Suprapubic skin (tissue), 4 donors: Measurements from ENCODE around the gene PKP3. TPM values are rescaled to one million over a fixed set of nuclear protein-coding genes. Genes with fewer than 3 reads are reported as not detected.
"Not testable (repeated sequence)": the region's sequence is repeated elsewhere in the genome, so short reads cannot be mapped to it uniquely, and the experiment has no call there.

Experiments used
- DNase-seq, 2 donors: peaks; one replicate each; pipeline ENCODE4 v3.0.0-alpha.2; 2019; ENCODE audit warnings: low spot score in 2 of 2
- H3K27ac ChIP-seq: fragments of 200-600 bp; sonication (generic); one replicate; pipeline ENCODE4 v1.5.1; 2019
- H3K27me3 ChIP-seq: fragments of 200-600 bp; sonication (generic); one replicate; pipeline ENCODE4 v1.5.1; 2019
- H3K36me3 ChIP-seq: fragments of 200-600 bp; sonication (generic); one replicate; pipeline ENCODE4 v1.5.1; 2019
- H3K4me1 ChIP-seq: fragments of 200-600 bp; sonication (generic); one replicate; pipeline ENCODE4 v1.5.1; 2019
- H3K4me3 ChIP-seq: fragments of 200-600 bp; sonication (generic); one replicate; pipeline ENCODE4 v1.5.1; 2019; ENCODE audit warnings: mild to moderate bottlenecking
- H3K9me3 ChIP-seq: fragments of 200-600 bp; sonication (generic); one replicate; pipeline ENCODE4 v1.5.1; 2019
- EP300 ChIP-seq: sonication (generic); formaldehyde crosslinking; IDR thresholded peaks from one replicate; pipeline ENCODE4 v1.6.1; 2017; ENCODE audit warnings: antibody characterized with exemption
- POLR2A ChIP-seq, 2 donors: fragments of 450-650 bp; IDR thresholded peaks; one replicate each; pipeline ENCODE4 v1.6.1; 2017; ENCODE audit warnings: antibody characterized with exemption in 2 of 2, mild to moderate bottlenecking in 2 of 2, moderate library complexity in 2 of 2
- POLR2AphosphoS5 ChIP-seq, 3 donors: sonication (generic); formaldehyde crosslinking; IDR thresholded peaks; one replicate each; pipeline ENCODE4 v1.6.1; 2017; ENCODE audit warnings: antibody characterized with exemption in 3 of 3
- WGBS: methylation state at CpG from one replicate; pipeline ENCODE4 v1.1.5; 2018; 5-methylcytosine and 5-hydroxymethylcytosine counted together
- total RNA-seq, 4 donors: library from RNA; depleted of rRNA; stranded (reverse); fragments of >200 nt; gene quantifications; one replicate each; pipeline ENCODE4 v1.1.0, GENCODE V29; 2016
- TF ChIP-seq, protein P1 (sequence below), 2 donors: fragments of 200-600 bp in 1 of 2; fragments of 450-650 bp in 1 of 2; sonication (generic) in 1 of 2; IDR thresholded peaks; one replicate each; pipeline ENCODE4 v1.5.1; 2016 to 2019; ENCODE audit warnings: antibody characterized with exemption in 2 of 2, mild to moderate bottlenecking in 1 of 2, moderate library complexity in 1 of 2

PKP3 gene
- total RNA-seq, 4 donors from 2014 or later, result 318 to 486 (median 428) TPM

DNA sequence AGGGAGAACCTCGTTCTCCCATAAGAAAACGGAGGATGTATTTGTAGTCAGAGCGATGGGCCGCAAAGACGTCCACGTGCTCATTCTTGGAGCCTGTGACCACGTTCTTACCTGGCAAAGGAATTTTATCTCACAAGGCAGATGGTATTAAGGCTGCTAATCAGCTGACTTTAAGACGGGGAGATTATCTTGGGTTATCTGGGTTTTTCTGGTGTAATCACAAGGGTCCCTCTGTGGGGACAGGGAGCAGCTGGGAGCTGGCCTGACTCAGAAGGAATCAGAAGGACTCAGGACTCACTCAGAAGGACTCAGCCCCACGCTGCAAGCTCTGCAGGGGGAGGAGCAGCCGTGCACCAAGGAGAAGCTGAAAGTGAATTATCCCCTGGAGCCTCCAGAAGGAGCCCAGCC is 28.2 kb downstream of the PKP3 start:
- DNase-seq, result no peak
- H3K9me3 ChIP-seq, result no peaks in the 10 kb centered on the region
- no peak overlapping the region for H3K27ac ChIP-seq
- peaks cover 10% of the 10 kb centered on the region for H3K27me3 ChIP-seq
- no peaks in the 10 kb centered on the region for H3K36me3 ChIP-seq
- TF ChIP-seq POLR2A (IDR thresholded peaks at IDR 0.05) (no peak), EP300 (no peak), POLR2AphosphoS5 (IDR thresholded peaks at IDR 0.05) (no peak)
- TF ChIP-seq, protein P1, sequence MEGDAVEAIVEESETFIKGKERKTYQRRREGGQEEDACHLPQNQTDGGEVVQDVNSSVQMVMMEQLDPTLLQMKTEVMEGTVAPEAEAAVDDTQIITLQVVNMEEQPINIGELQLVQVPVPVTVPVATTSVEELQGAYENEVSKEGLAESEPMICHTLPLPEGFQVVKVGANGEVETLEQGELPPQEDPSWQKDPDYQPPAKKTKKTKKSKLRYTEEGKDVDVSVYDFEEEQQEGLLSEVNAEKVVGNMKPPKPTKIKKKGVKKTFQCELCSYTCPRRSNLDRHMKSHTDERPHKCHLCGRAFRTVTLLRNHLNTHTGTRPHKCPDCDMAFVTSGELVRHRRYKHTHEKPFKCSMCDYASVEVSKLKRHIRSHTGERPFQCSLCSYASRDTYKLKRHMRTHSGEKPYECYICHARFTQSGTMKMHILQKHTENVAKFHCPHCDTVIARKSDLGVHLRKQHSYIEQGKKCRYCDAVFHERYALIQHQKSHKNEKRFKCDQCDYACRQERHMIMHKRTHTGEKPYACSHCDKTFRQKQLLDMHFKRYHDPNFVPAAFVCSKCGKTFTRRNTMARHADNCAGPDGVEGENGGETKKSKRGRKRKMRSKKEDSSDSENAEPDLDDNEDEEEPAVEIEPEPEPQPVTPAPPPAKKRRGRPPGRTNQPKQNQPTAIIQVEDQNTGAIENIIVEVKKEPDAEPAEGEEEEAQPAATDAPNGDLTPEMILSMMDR (IDR thresholded peaks at IDR 0.05), result no peak
- no peak overlapping the region for H3K4me3 ChIP-seq
- WGBS, result 82% methylated on average over 9 of the region's 10 CpGs
- peaks cover 6% of the 10 kb centered on the region for H3K4me1 ChIP-seq

DNA sequence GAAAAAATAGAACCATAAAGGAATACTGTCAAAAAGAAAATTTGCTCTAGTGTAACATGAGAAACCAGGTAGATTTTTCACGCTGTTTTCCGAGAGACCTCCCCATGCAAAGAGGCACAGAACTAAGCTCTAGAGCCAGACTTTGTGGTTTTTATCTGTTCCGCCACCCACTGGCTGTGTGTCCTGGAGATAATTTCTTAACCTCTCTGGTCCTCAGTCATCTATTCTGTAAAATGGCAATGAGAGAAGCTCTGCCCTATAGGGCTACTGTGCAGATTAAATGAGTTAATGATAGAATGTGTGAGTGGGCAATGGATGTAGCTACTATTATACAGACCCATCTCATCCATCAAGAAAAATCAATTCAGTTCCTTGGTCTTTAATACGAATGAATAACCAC is 30.2 kb downstream of the PKP3 start:
- H3K9me3 ChIP-seq, result no peaks in the 10 kb centered on the region

DNA sequence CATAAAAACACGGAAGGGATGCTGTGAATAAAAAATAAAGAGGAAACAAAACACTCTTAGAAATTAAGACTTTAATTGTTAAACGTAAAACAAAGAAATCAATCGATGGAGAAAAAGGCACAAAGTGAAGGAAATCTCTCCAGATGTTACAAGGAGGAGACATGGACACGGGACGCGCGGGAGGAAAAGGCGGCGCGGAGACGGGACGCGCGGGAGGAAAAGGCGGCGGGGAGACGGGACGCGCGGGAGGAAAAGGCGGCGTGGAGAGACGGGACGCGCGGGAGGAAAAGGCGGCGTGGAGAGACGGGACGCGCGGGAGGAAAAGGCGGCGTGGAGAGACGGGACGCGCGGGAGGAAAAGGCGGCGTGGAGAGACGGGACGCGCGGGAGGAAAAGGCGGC is 30.8 kb downstream of the PKP3 start:
- not testable (repeated sequence) for DNase-seq, H3K27ac ChIP-seq, H3K36me3 ChIP-seq, H3K4me3 ChIP-seq, H3K27me3 ChIP-seq, H3K4me1 ChIP-seq, H3K9me3 ChIP-seq
- 57% methylated on average over 32 of the region's 45 CpGs for WGBS

More for the DNA sequence above, 30.2 kb downstream of the PKP3 start:
- no peaks in the 10 kb centered on the region for H3K4me1 ChIP-seq
- H3K27me3 ChIP-seq, result no peaks in the 10 kb centered on the region
- TF ChIP-seq, protein P1 (IDR thresholded peaks at IDR 0.05), result no peak
- TF ChIP-seq EP300 (no peak), POLR2A (IDR thresholded peaks at IDR 0.05) (no peak), POLR2AphosphoS5 (IDR thresholded peaks at IDR 0.05) (no peak)
- WGBS, result 88% methylated on average over 4 of the region's 4 CpGs
- no peak overlapping the region for H3K4me3 ChIP-seq
- H3K36me3 ChIP-seq, result peaks cover 5% of the 10 kb centered on the region
- H3K27ac ChIP-seq, result no peak overlapping the region
- no peak for DNase-seq

DNA sequence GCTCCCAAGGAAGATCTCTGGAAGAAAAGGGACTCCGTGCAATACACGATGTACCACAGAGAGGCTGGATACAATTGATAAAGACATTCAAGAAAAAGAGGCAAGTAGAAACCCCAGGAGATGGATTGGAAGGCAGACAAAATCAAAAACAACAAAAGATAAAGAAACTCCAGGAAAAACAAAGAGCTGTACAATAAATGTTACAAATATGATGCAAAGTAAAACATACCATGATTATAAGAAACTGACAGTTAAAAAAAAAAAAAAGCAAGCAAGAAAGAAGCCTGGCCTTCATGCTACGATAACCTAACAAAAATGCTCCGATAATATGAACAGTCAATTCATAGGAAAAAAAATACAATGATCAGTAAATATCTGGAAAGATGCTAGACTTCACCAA is 31.3 kb downstream of the PKP3 start:
- Histone ChIP-seq H3K4me3 (no peak overlapping the region), H3K27me3 (no peaks in the 10 kb centered on the region), H3K4me1 (no peaks in the 10 kb centered on the region), H3K27ac (no peak overlapping the region), H3K36me3 (peaks cover 5% of the 10 kb centered on the region), H3K9me3 (no peaks in the 10 kb centered on the region)
- DNase-seq, result no peak
- WGBS, result 76% methylated on average over 4 of the region's 4 CpGs
- no peak for TF ChIP-seq POLR2AphosphoS5 (IDR thresholded peaks at IDR 0.05)

DNA sequence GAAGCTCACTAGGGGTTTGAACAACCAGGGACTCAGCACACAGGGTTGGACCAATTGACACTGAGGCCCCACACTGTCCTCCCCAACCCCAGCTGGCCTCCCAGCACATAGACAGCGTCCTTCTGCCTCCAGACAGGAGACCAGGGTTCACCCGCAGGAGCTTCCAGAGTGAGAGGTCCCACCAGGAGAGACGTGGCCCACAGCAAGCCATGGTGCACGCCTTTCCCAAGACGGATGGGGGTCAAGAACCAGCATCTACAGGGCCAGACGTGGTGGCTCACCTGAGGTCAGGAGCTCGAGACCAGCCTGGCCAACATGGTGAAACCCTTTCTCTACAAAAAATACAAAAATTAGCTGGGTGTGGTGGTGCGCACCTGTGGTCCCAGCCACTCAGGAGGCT is 32.8 kb downstream of the PKP3 start:
- H3K27ac ChIP-seq, result no peak overlapping the region
- H3K9me3 ChIP-seq, result no peaks in the 10 kb centered on the region
- WGBS, result 93% methylated on average over 3 of the region's 8 CpGs
- no peak overlapping the region for H3K4me3 ChIP-seq
- no peak for DNase-seq
- H3K27me3 ChIP-seq, result no peaks in the 10 kb centered on the region
- H3K36me3 ChIP-seq, result peaks cover 5% of the 10 kb centered on the region
- no peaks in the 10 kb centered on the region for H3K4me1 ChIP-seq
- TF ChIP-seq POLR2A (IDR thresholded peaks at IDR 0.05) (no peak), POLR2AphosphoS5 (IDR thresholded peaks at IDR 0.05) (no peak)

DNA sequence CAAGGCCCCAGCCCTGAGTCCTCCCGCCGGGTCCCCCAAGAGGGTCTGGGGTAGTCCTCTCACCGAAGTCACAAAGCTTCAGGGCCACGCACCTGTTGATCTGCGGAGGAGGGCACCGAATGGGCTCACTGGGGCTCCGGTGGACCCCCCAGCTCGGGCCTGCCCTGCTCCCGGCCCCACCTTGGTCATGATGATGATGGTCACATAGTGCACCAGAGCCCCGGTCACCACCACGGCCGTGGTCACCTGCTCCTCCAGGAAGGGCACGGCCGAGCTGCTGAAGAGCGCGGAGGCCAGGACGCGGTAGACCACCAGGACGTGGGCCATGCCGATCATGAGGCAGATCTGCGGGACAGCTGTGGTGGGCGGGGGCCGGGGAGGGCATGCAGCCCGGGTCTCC is 34.3 kb downstream of the PKP3 start:
- Histone ChIP-seq H3K4me3 (no peak overlapping the region), H3K9me3 (no peaks in the 10 kb centered on the region), H3K27me3 (no peaks in the 10 kb centered on the region), H3K4me1 (no peaks in the 10 kb centered on the region), H3K36me3 (peaks cover 5% of the 10 kb centered on the region), H3K27ac (no peak overlapping the region)
- TF ChIP-seq, protein P1 (IDR thresholded peaks at IDR 0.05), result no peak
- no peak for TF ChIP-seq EP300
- TF ChIP-seq POLR2AphosphoS5 (IDR thresholded peaks at IDR 0.05), result no peak
- WGBS, result 95% methylated on average over 13 of the region's 24 CpGs
- DNase-seq, result no peak

DNA sequence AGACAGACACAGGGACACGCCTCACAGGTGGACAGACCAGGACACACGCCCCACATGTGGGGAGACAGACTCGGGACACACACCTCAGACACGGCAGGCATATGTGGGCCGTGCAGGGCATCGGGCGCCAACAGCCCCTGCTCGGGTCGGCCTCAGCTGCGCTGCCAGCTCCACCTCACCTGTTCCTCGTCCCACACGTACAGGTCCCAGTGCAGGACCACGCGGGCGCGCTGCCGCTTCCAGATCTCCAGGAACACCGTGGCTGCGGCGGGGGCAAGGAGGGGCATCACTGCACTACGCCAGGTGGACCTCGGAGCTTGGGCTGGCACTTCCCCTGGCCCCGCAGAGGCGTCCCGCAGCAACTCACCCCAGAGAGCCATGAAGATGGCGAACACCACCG is 35.4 kb downstream of the PKP3 start:
- no peaks in the 10 kb centered on the region for H3K4me1 ChIP-seq
- H3K27me3 ChIP-seq, result no peaks in the 10 kb centered on the region
- no peak overlapping the region for H3K27ac ChIP-seq
- H3K9me3 ChIP-seq, result no peaks in the 10 kb centered on the region
- H3K36me3 ChIP-seq, result peaks cover 5% of the 10 kb centered on the region
- TF ChIP-seq, protein P1 (IDR thresholded peaks at IDR 0.05), result no peak
- TF ChIP-seq POLR2AphosphoS5 (IDR thresholded peaks at IDR 0.05) (no peak), POLR2A (IDR thresholded peaks at IDR 0.05) (no peak), EP300 (no peak)
- DNase-seq, result no peak
- WGBS, result 94% methylated on average over 15 of the region's 27 CpGs
- no peak overlapping the region for H3K4me3 ChIP-seq
